ENCODE data around the gene CDH4.

Gene CDH4

GRCh38 chr20:61411743-61412142 lies 159.7 kb downstream of the CDH4 start:
- H4K91ac ChIP-seq (ENCODE audit: low read depth, low read length) = no peak overlapping the region
- no peak overlapping the region for H2BK5ac ChIP-seq (ENCODE audit: low read depth, low read length, poor library complexity)
- no peak overlapping the region for H3K18ac ChIP-seq (ENCODE audit: low read length)
- no peak overlapping the region for H3K4me2 ChIP-seq (ENCODE audit: low read length)
- H3K79me1 ChIP-seq (ENCODE audit: low read length) = no peaks in the 10 kb centered on the region
- no peak overlapping the region for H4K8ac ChIP-seq (ENCODE audit: low read depth, low read length)
- no peaks in the 10 kb centered on the region for H3K27me3 ChIP-seq (ENCODE audit: insufficient read depth, low read length)
- no peaks in the 10 kb centered on the region for H3K79me2 ChIP-seq (ENCODE audit: control insufficient read depth, insufficient read depth, low read length, poor library complexity)
- DNase-seq = no peak
- H2AK5ac ChIP-seq (ENCODE audit: low read length) = no peak overlapping the region
- H3K4me3 ChIP-seq (ENCODE audit: low read depth, low read length) = no peak overlapping the region
- H2BK12ac ChIP-seq (ENCODE audit: low read length) = no peak overlapping the region
- H3K23ac ChIP-seq (ENCODE audit: low read length) = no peak overlapping the region
- H3K36me3 ChIP-seq (ENCODE audit: control insufficient read depth in 1 of 2, insufficient read depth in 2 of 2, low read length in 2 of 2) = no peaks in the 10 kb centered on the region
- H4K12ac ChIP-seq (ENCODE audit: low read depth, low read length) = no peak overlapping the region
- H2BK120ac ChIP-seq (ENCODE audit: insufficient read depth, low read length, poor library complexity) = no peak overlapping the region
- H2AFZ ChIP-seq (ENCODE audit: insufficient read depth, low read length, poor library complexity) = no peak overlapping the region
- H3K4ac ChIP-seq (ENCODE audit: low read depth, low read length) = no peak overlapping the region
- no peak overlapping the region for H3K14ac ChIP-seq (ENCODE audit: low read length)
- no peak overlapping the region for H3K27ac ChIP-seq (ENCODE audit: low read depth, low read length)
- no peaks in the 10 kb centered on the region for H3K4me1 ChIP-seq (ENCODE audit: control insufficient read depth in 1 of 2, insufficient read depth in 2 of 2, low read length in 2 of 2)
- H3K9ac ChIP-seq (ENCODE audit: low read length) = no peak overlapping the region
- WGBS (ENCODE audit: extremely low coverage, insufficient coverage, insufficient read length) = no CpG with 5 or more reads among the region's 4 CpGs
- H3K9me3 ChIP-seq (ENCODE audit: insufficient read depth, low read depth, low read length) = peaks cover 15% of the 10 kb centered on the region

- Histone ChIP-seq H3K27ac (ENCODE audit: low read depth, low read length) (no peak overlapping the region), H3K23ac (ENCODE audit: low read length) (no peak overlapping the region), H3K4me1 (ENCODE audit: control insufficient read depth in 1 of 2, insufficient read depth in 2 of 2, low read length in 2 of 2) (no peaks in the 10 kb centered on the region), H3K79me1 (ENCODE audit: low read length) (no peaks in the 10 kb centered on the region), H4K91ac (ENCODE audit: low read depth, low read length) (no peak overlapping the region), H4K12ac (ENCODE audit: low read depth, low read length) (no peak overlapping the region), H3K18ac (ENCODE audit: low read length) (no peak overlapping the region), H3K4ac (ENCODE audit: low read depth, low read length) (no peak overlapping the region), H3K4me2 (ENCODE audit: low read length) (no peak overlapping the region), H2AK5ac (ENCODE audit: low read length) (no peak overlapping the region), H2BK120ac (ENCODE audit: insufficient read depth, low read length, poor library complexity) (no peak overlapping the region), H3K9ac (ENCODE audit: low read length) (no peak overlapping the region), H3K14ac (ENCODE audit: low read length) (no peak overlapping the region), H3K36me3 (ENCODE audit: control insufficient read depth in 1 of 2, insufficient read depth in 2 of 2, low read length in 2 of 2) (no peaks in the 10 kb centered on the region), H3K27me3 (ENCODE audit: insufficient read depth, low read length) (no peaks in the 10 kb centered on the region), H2BK12ac (ENCODE audit: low read length) (no peak overlapping the region), H3K9me3 (ENCODE audit: insufficient read depth, low read depth, low read length) (peaks cover 13% of the 10 kb centered on the region), H2BK5ac (ENCODE audit: low read depth, low read length, poor library complexity) (no peak overlapping the region), H3K4me3 (ENCODE audit: low read depth, low read length) (no peak overlapping the region), H2AFZ (ENCODE audit: insufficient read depth, low read length, poor library complexity) (no peak overlapping the region), H3K79me2 (ENCODE audit: control insufficient read depth, insufficient read depth, low read length, poor library complexity) (no peaks in the 10 kb centered on the region), H4K8ac (ENCODE audit: low read depth, low read length) (no peak overlapping the region)
- no CpG with 5 or more reads among the region's 4 CpGs for WGBS (ENCODE audit: extremely low coverage, insufficient coverage, insufficient read length)
- DNase-seq = no peak
Observed at GRCh38 chr20:61413752-61414151, 161.7 kb downstream of the CDH4 start.

- Histone ChIP-seq H4K91ac (ENCODE audit: low read depth, low read length) (no peak overlapping the region), H3K9me3 (ENCODE audit: insufficient read depth, low read depth, low read length) (peaks cover 13% of the 10 kb centered on the region), H3K9ac (ENCODE audit: low read length) (no peak overlapping the region), H2BK12ac (ENCODE audit: low read length) (no peak overlapping the region), H3K27me3 (ENCODE audit: insufficient read depth, low read length) (no peaks in the 10 kb centered on the region), H3K4me3 (ENCODE audit: low read depth, low read length) (no peak overlapping the region), H4K8ac (ENCODE audit: low read depth, low read length) (no peak overlapping the region), H2BK120ac (ENCODE audit: insufficient read depth, low read length, poor library complexity) (no peak overlapping the region), H4K12ac (ENCODE audit: low read depth, low read length) (no peak overlapping the region), H3K4me1 (ENCODE audit: control insufficient read depth in 1 of 2, insufficient read depth in 2 of 2, low read length in 2 of 2) (no peaks in the 10 kb centered on the region), H2AFZ (ENCODE audit: insufficient read depth, low read length, poor library complexity) (no peak overlapping the region), H3K14ac (ENCODE audit: low read length) (no peak overlapping the region), H3K4ac (ENCODE audit: low read depth, low read length) (no peak overlapping the region), H3K36me3 (ENCODE audit: control insufficient read depth in 1 of 2, insufficient read depth in 2 of 2, low read length in 2 of 2) (no peaks in the 10 kb centered on the region), H2AK5ac (ENCODE audit: low read length) (no peak overlapping the region), H3K79me2 (ENCODE audit: control insufficient read depth, insufficient read depth, low read length, poor library complexity) (no peaks in the 10 kb centered on the region), H2BK5ac (ENCODE audit: low read depth, low read length, poor library complexity) (no peak overlapping the region), H3K27ac (ENCODE audit: low read depth, low read length) (no peak overlapping the region), H3K79me1 (ENCODE audit: low read length) (no peaks in the 10 kb centered on the region), H3K4me2 (ENCODE audit: low read length) (no peak overlapping the region), H3K23ac (ENCODE audit: low read length) (no peak overlapping the region), H3K18ac (ENCODE audit: low read length) (no peak overlapping the region)
- no CpG with 5 or more reads among the region's 11 CpGs for WGBS (ENCODE audit: extremely low coverage, insufficient coverage, insufficient read length)
- DNase-seq = no peak
Observed at GRCh38 chr20:61414455-61414991, 162.5 kb downstream of the CDH4 start.

- Histone ChIP-seq H3K79me2 (ENCODE audit: control insufficient read depth, insufficient read depth, low read length, poor library complexity) (no peaks in the 10 kb centered on the region), H3K27me3 (ENCODE audit: insufficient read depth, low read length) (no peaks in the 10 kb centered on the region), H3K27ac (ENCODE audit: low read depth, low read length) (no peak overlapping the region), H4K8ac (ENCODE audit: low read depth, low read length) (no peak overlapping the region), H3K4me1 (ENCODE audit: control insufficient read depth in 1 of 2, insufficient read depth in 2 of 2, low read length in 2 of 2) (no peaks in the 10 kb centered on the region), H3K4me3 (ENCODE audit: low read depth, low read length) (no peak overlapping the region), H2BK120ac (ENCODE audit: insufficient read depth, low read length, poor library complexity) (no peak overlapping the region), H3K9me3 (ENCODE audit: insufficient read depth, low read depth, low read length) (peaks cover 17% of the 10 kb centered on the region), H4K91ac (ENCODE audit: low read depth, low read length) (no peak overlapping the region), H3K23ac (ENCODE audit: low read length) (no peak overlapping the region), H3K14ac (ENCODE audit: low read length) (no peak overlapping the region), H2AK5ac (ENCODE audit: low read length) (no peak overlapping the region), H4K12ac (ENCODE audit: low read depth, low read length) (no peak overlapping the region), H3K79me1 (ENCODE audit: low read length) (no peaks in the 10 kb centered on the region), H3K9ac (ENCODE audit: low read length) (no peak overlapping the region), H3K18ac (ENCODE audit: low read length) (no peak overlapping the region), H2AFZ (ENCODE audit: insufficient read depth, low read length, poor library complexity) (no peak overlapping the region), H3K4me2 (ENCODE audit: low read length) (no peak overlapping the region), H2BK5ac (ENCODE audit: low read depth, low read length, poor library complexity) (no peak overlapping the region), H3K4ac (ENCODE audit: low read depth, low read length) (no peak overlapping the region), H3K36me3 (ENCODE audit: control insufficient read depth in 1 of 2, insufficient read depth in 2 of 2, low read length in 2 of 2) (no peaks in the 10 kb centered on the region), H2BK12ac (ENCODE audit: low read length) (no peak overlapping the region)
- no CpG with 5 or more reads among the region's 7 CpGs for WGBS (ENCODE audit: extremely low coverage, insufficient coverage, insufficient read length)
- DNase-seq = no peak
Observed at GRCh38 chr20:61416546-61416945, 164.5 kb downstream of the CDH4 start.
